ENCODE results near the gene PDLIM4. TPM values are rescaled to one million over a fixed set of nuclear protein-coding genes. Genes with fewer than 3 reads are reported as not detected.
A peak's percentile ranks its signal among the peaks of the same experiment; 100 is the strongest.

Gene PDLIM4
- total RNA-seq, 1 experiment from 2014 or later = 47.2 TPM

- no TSS peak for BruUV-seq (replicated peaks)
- no peaks in the 10 kb centered on the region for H3K4me1 ChIP-seq (replicated peaks; ENCODE audit: insufficient read depth)
- DNase-seq = peak in 1 of 2 experiments; percentile 23
- H3K9me3 ChIP-seq (ENCODE audit: insufficient read depth, low read depth) = no peaks in the 10 kb centered on the region
- ChIA-PET POLR2A (ENCODE audit: unreplicated experiment) (no interaction called here), CTCF (no interaction called here)
- H3F3A ChIP-seq (ENCODE audit: insufficient read depth, low read depth) = no peaks in the 10 kb centered on the region
- H3K9me2 ChIP-seq (ENCODE audit: insufficient read depth) = no peaks in the 10 kb centered on the region
- no peak overlapping the region for H2AFZ ChIP-seq
- no peak overlapping the region for H3K4me3 ChIP-seq
- no peaks in the 10 kb centered on the region for H3K79me2 ChIP-seq (ENCODE audit: low read depth)
- H3K36me3 ChIP-seq (ENCODE audit: low read depth) = no peaks in the 10 kb centered on the region
- intact Hi-C loops (cut with micrococcal nuclease; ENCODE audit: unreplicated experiment) = no loop called here
- no peaks in the 10 kb centered on the region for H3K27me3 ChIP-seq (ENCODE audit: insufficient read depth, low read depth)
- no peak overlapping the region for H3K4me2 ChIP-seq
- no peaks in the 10 kb centered on the region for H4K20me1 ChIP-seq (ENCODE audit: insufficient read depth)
- TF ChIP-seq CTCF (conservative IDR thresholded peaks at IDR 0.05) = no peak
- no peak for TF ChIP-seq EZH2 (IDR thresholded peaks at IDR 0.05; ENCODE audit: low read depth)
- no peak overlapping the region for H3K27ac ChIP-seq
Measured at GRCh38 chr5:132209901-132210545, 47.5 kb upstream of the PDLIM4 start.

GRCh38 chr5:132210944-132211343 is 46.6 kb upstream of the PDLIM4 start:
- BruUV-seq (replicated peaks) = no TSS peak
- no peaks in the 10 kb centered on the region for H3F3A ChIP-seq (ENCODE audit: insufficient read depth, low read depth)
- no peak overlapping the region for H3K4me2 ChIP-seq
- H3K9me2 ChIP-seq (ENCODE audit: insufficient read depth) = no peaks in the 10 kb centered on the region
- no peaks in the 10 kb centered on the region for H4K20me1 ChIP-seq (ENCODE audit: insufficient read depth)
- CTCF ChIA-PET = no interaction called here
- intact Hi-C loops (cut with micrococcal nuclease; ENCODE audit: unreplicated experiment) = no loop called here
- no peak overlapping the region for H2AFZ ChIP-seq
- TF ChIP-seq CTCF (conservative IDR thresholded peaks at IDR 0.05) (no peak), EZH2 (IDR thresholded peaks at IDR 0.05; ENCODE audit: low read depth) (no peak)
- no peaks in the 10 kb centered on the region for H3K9me3 ChIP-seq (ENCODE audit: insufficient read depth, low read depth)
- no peaks in the 10 kb centered on the region for H3K36me3 ChIP-seq (ENCODE audit: low read depth)
- H3K27me3 ChIP-seq (ENCODE audit: insufficient read depth, low read depth) = no peaks in the 10 kb centered on the region
- H3K4me1 ChIP-seq (replicated peaks; ENCODE audit: insufficient read depth) = no peaks in the 10 kb centered on the region
- no peaks in the 10 kb centered on the region for H3K79me2 ChIP-seq (ENCODE audit: low read depth)
- peak in 1 of 2 experiments; percentile 22 for DNase-seq
- no peak overlapping the region for H3K4me3 ChIP-seq
- H3K27ac ChIP-seq = no peak overlapping the region
- POLR2A ChIA-PET (ENCODE audit: unreplicated experiment) = no interaction called here

- BruUV-seq (replicated peaks) = no TSS peak
- no peak for TF ChIP-seq EZH2 (IDR thresholded peaks at IDR 0.05; ENCODE audit: low read depth)
- no peak for TF ChIP-seq CTCF (conservative IDR thresholded peaks at IDR 0.05)
- CTCF ChIA-PET = no interaction called here
Measured at GRCh38 chr5:132211787-132212186, 45.7 kb upstream of the PDLIM4 start.

More at GRCh38 chr5:132211787-132212186, 45.7 kb upstream of the PDLIM4 start:
- H3K27ac ChIP-seq = no peak overlapping the region
- DNase-seq = no peak
- no peak overlapping the region for H3K4me3 ChIP-seq
- intact Hi-C loops (cut with micrococcal nuclease; ENCODE audit: unreplicated experiment) = no loop called here
- no peaks in the 10 kb centered on the region for H3K36me3 ChIP-seq (ENCODE audit: low read depth)
- no peaks in the 10 kb centered on the region for H3K79me2 ChIP-seq (ENCODE audit: low read depth)
- no peaks in the 10 kb centered on the region for H3K4me1 ChIP-seq (replicated peaks; ENCODE audit: insufficient read depth)
- H3K9me3 ChIP-seq (ENCODE audit: insufficient read depth, low read depth) = no peaks in the 10 kb centered on the region
- no peaks in the 10 kb centered on the region for H3K9me2 ChIP-seq (ENCODE audit: insufficient read depth)
- H2AFZ ChIP-seq = no peak overlapping the region
- no peaks in the 10 kb centered on the region for H4K20me1 ChIP-seq (ENCODE audit: insufficient read depth)
- no peaks in the 10 kb centered on the region for H3K27me3 ChIP-seq (ENCODE audit: insufficient read depth, low read depth)
- no peaks in the 10 kb centered on the region for H3F3A ChIP-seq (ENCODE audit: insufficient read depth, low read depth)
- no peak overlapping the region for H3K4me2 ChIP-seq
- POLR2A ChIA-PET (ENCODE audit: unreplicated experiment) = interaction anchor here (0.6 kb wide), 1 partner anchor 16 kb away, joined by 5 read pairs; the partner anchor contains the start of gene P4HA2
